HEK293 (cell line): ENCODE results near the gene ESRRA.

Experiments used
- CTCF ChIA-PET: fragments of 350-600 bp; formaldehyde crosslinking; extraction: SDS; loops from one replicate; lab custom pipeline; 2021; ENCODE audit warnings: antibody characterized with exemption; lab: Yijun Ruan, JAX
- POLR2A ChIA-PET: fragments of 300-600 bp; formaldehyde crosslinking; extraction: SDS; loops from one replicate; lab custom pipeline; 2020; ENCODE audit warnings: antibody characterized with exemption, inconsistent platforms; lab: Yijun Ruan, JAX
- H3K27ac ChIP-seq: fragments of 200-500 bp; sonication (Bioruptor generic); 2 replicates; pipeline ENCODE4 v1.5.1; 2014; ENCODE audit warnings: low read depth, low read length, control low read depth, inconsistent platforms; ENCODE audit errors: extremely low read depth
- H3K36me3 ChIP-seq, 2 experiments: fragments of 200-500 bp in 1 of 2; sonication (Bioruptor generic) in 1 of 2; 1 replicate in 1 of 2; 2 replicates in 1 of 2; pipeline ENCODE4 v1.5.1; 2014 to 2017; ENCODE audit warnings: inconsistent platforms in 2 of 2, low read length in 2 of 2; ENCODE audit not compliant: control insufficient read depth in 2 of 2, insufficient read depth in 1 of 2
- H3K4me1 ChIP-seq: fragments of 200-500 bp; sonication (Bioruptor generic); 2 replicates; pipeline ENCODE4 v1.5.1; 2014; ENCODE audit warnings: mild to moderate bottlenecking, low read length, inconsistent platforms; ENCODE audit not compliant: control insufficient read depth, insufficient read depth
- H3K4me3 ChIP-seq: 2 replicates; pipeline ENCODE4 v1.5.1; 2011; ENCODE audit warnings: low read depth, mild to moderate bottlenecking, control low read depth, low read length, moderate library complexity
- H3K9me3 ChIP-seq: fragments of 200-500 bp; sonication (Bioruptor generic); 2 replicates; pipeline ENCODE4 v1.5.1; 2014; ENCODE audit warnings: low read depth, low read length, inconsistent platforms; ENCODE audit not compliant: control insufficient read depth, insufficient read depth
- EGR2 ChIP-seq: fragments of 450-650 bp; formaldehyde crosslinking; IDR thresholded peaks from 2 replicates; pipeline ENCODE4 v1.5.1; 2016; ENCODE audit warnings: low read depth, missing biosample characterization, missing genetic modification characterization
- GLIS2 ChIP-seq: fragments of 450-650 bp; formaldehyde crosslinking; IDR thresholded peaks from 2 replicates; pipeline ENCODE4 v1.5.1; 2016; ENCODE audit warnings: missing biosample characterization, missing genetic modification characterization
- PRDM1 ChIP-seq: fragments of 450-650 bp; formaldehyde crosslinking; IDR thresholded peaks from 2 replicates; pipeline ENCODE4; 2016; ENCODE audit warnings: missing biosample characterization, missing genetic modification characterization
- REPIN1 ChIP-seq: fragments of 450-650 bp; formaldehyde crosslinking; IDR thresholded peaks from 2 replicates; pipeline ENCODE4 v1.5.1; 2017; ENCODE audit warnings: missing biosample characterization, missing genetic modification characterization, low read depth
- ZBTB17 ChIP-seq: fragments of 450-650 bp; formaldehyde crosslinking; IDR thresholded peaks from 2 replicates; pipeline ENCODE4 v1.5.1; 2016; ENCODE audit warnings: missing biosample characterization, missing genetic modification characterization
- ZIC2 ChIP-seq: fragments of 450-650 bp; formaldehyde crosslinking; IDR thresholded peaks from 2 replicates; pipeline ENCODE4 v1.5.1; 2016; ENCODE audit warnings: missing biosample characterization, missing genetic modification characterization
- ZNF133 ChIP-seq: fragments of 450-650 bp; formaldehyde crosslinking; IDR thresholded peaks from 2 replicates; pipeline ENCODE4 v1.5.1; 2016; ENCODE audit warnings: missing biosample characterization, missing genetic modification characterization
- ZNF223 ChIP-seq: fragments of 450-650 bp; formaldehyde crosslinking; IDR thresholded peaks from 2 replicates; pipeline ENCODE4 v1.5.1; 2016; ENCODE audit warnings: missing biosample characterization, missing genetic modification characterization
- ZNF23 ChIP-seq: fragments of 450-650 bp; formaldehyde crosslinking; IDR thresholded peaks from 2 replicates; pipeline ENCODE4 v1.5.1; 2016; ENCODE audit warnings: missing biosample characterization, missing genetic modification characterization, borderline replicate concordance
- ZNF561 ChIP-seq: fragments of 450-650 bp; IDR thresholded peaks from 2 replicates; pipeline ENCODE4 v1.5.1; 2018; ENCODE audit warnings: missing biosample characterization, missing genetic modification characterization, borderline replicate concordance
- TF ChIP-seq, protein P1 (sequence below): fragments of 450-650 bp; formaldehyde crosslinking; IDR thresholded peaks from 2 replicates; pipeline ENCODE4 v1.5.1; 2016; ENCODE audit warnings: missing biosample characterization, missing genetic modification characterization, borderline replicate concordance
- TF ChIP-seq, protein P2 (sequence below): IDR thresholded peaks from 2 replicates; pipeline ENCODE4 v1.6.1; 2011; ENCODE audit warnings: mild to moderate bottlenecking, low read depth, low read length, borderline replicate concordance
- TF ChIP-seq, protein P3 (sequence below): fragments of 450-650 bp; formaldehyde crosslinking; IDR thresholded peaks from 2 replicates; pipeline ENCODE4 v1.5.1; 2016; ENCODE audit warnings: missing biosample characterization, missing genetic modification characterization
- TF ChIP-seq, protein P4 (sequence below): fragments of 450-650 bp; formaldehyde crosslinking; IDR thresholded peaks from 2 replicates; pipeline ENCODE4 v1.5.1; 2017; ENCODE audit warnings: missing biosample characterization, mild to moderate bottlenecking, missing genetic modification characterization, moderate library complexity
- TF ChIP-seq, protein P5 (sequence below): fragments of 450-650 bp; formaldehyde crosslinking; IDR thresholded peaks from 2 replicates; pipeline ENCODE4 v1.5.1; 2016; ENCODE audit warnings: missing biosample characterization, missing genetic modification characterization

The ESRRA gene

DNA sequence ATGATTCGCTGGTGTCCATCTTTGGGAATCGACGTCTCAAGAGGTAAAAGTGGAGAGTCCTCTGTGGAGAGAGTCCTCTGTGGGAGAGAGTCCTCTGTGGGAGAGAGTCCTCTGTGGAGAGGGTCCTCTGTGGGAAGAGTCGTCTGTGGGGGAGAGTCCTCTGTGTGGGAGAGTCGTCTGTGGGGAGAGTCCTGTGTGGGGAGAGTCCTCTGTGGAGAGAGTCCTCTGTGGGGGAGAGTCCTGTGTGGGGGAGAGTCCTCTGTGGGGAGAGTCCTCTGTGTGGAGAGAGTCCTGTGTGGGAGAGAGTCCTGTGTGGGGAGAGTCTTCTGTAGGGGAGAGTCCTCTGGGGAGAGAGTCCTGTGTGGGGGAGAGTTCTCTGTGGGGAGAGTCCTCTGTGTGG lies 15.7 kb downstream of the ESRRA start (continued):
- TF ChIP-seq, protein P1, sequence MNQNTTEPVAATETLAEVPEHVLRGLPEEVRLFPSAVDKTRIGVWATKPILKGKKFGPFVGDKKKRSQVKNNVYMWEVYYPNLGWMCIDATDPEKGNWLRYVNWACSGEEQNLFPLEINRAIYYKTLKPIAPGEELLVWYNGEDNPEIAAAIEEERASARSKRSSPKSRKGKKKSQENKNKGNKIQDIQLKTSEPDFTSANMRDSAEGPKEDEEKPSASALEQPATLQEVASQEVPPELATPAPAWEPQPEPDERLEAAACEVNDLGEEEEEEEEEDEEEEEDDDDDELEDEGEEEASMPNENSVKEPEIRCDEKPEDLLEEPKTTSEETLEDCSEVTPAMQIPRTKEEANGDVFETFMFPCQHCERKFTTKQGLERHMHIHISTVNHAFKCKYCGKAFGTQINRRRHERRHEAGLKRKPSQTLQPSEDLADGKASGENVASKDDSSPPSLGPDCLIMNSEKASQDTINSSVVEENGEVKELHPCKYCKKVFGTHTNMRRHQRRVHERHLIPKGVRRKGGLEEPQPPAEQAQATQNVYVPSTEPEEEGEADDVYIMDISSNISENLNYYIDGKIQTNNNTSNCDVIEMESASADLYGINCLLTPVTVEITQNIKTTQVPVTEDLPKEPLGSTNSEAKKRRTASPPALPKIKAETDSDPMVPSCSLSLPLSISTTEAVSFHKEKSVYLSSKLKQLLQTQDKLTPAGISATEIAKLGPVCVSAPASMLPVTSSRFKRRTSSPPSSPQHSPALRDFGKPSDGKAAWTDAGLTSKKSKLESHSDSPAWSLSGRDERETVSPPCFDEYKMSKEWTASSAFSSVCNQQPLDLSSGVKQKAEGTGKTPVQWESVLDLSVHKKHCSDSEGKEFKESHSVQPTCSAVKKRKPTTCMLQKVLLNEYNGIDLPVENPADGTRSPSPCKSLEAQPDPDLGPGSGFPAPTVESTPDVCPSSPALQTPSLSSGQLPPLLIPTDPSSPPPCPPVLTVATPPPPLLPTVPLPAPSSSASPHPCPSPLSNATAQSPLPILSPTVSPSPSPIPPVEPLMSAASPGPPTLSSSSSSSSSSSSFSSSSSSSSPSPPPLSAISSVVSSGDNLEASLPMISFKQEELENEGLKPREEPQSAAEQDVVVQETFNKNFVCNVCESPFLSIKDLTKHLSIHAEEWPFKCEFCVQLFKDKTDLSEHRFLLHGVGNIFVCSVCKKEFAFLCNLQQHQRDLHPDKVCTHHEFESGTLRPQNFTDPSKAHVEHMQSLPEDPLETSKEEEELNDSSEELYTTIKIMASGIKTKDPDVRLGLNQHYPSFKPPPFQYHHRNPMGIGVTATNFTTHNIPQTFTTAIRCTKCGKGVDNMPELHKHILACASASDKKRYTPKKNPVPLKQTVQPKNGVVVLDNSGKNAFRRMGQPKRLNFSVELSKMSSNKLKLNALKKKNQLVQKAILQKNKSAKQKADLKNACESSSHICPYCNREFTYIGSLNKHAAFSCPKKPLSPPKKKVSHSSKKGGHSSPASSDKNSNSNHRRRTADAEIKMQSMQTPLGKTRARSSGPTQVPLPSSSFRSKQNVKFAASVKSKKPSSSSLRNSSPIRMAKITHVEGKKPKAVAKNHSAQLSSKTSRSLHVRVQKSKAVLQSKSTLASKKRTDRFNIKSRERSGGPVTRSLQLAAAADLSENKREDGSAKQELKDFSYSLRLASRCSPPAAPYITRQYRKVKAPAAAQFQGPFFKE (tag by site-specific recombination) = no peak
- TF ChIP-seq, protein P2, sequence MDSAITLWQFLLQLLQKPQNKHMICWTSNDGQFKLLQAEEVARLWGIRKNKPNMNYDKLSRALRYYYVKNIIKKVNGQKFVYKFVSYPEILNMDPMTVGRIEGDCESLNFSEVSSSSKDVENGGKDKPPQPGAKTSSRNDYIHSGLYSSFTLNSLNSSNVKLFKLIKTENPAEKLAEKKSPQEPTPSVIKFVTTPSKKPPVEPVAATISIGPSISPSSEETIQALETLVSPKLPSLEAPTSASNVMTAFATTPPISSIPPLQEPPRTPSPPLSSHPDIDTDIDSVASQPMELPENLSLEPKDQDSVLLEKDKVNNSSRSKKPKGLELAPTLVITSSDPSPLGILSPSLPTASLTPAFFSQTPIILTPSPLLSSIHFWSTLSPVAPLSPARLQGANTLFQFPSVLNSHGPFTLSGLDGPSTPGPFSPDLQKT = no peak
- peak; percentile 99 for TF ChIP-seq PRDM1
- TF ChIP-seq ZNF223 (tag by site-specific recombination) = no peak
- TF ChIP-seq, protein P3, sequence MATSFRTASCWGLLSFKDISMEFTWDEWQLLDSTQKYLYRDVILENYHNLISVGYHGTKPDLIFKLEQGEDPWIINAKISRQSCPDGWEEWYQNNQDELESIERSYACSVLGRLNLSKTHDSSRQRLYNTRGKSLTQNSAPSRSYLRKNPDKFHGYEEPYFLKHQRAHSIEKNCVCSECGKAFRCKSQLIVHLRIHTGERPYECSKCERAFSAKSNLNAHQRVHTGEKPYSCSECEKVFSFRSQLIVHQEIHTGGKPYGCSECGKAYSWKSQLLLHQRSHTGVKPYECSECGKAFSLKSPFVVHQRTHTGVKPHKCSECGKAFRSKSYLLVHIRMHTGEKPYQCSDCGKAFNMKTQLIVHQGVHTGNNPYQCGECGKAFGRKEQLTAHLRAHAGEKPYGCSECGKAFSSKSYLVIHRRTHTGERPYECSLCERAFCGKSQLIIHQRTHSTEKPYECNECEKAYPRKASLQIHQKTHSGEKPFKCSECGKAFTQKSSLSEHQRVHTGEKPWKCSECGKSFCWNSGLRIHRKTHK = no peak
- TF ChIP-seq ZNF133 (tag by site-specific recombination) = no peak
- TF ChIP-seq EGR2 (tag by site-specific recombination) = peak; percentile 42; the same call in 1 of the 2 replicates
- TF ChIP-seq ZNF23 (tag by site-specific recombination) = no peak

DNA sequence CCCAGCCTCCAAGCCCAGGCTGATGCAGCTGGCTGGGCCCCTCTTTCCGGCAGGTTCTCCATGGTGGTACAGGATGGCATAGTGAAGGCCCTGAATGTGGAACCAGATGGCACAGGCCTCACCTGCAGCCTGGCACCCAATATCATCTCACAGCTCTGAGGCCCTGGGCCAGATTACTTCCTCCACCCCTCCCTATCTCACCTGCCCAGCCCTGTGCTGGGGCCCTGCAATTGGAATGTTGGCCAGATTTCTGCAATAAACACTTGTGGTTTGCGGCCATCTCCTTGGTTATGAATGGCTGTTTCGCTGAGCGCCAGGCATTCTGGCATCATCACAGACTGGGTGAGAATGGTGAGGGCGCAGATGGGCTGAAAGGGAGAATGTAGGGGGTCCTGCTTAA lies 16.2 kb downstream of the ESRRA start:
- Histone ChIP-seq H3K4me1 (no peaks in the 10 kb centered on the region), H3K9me3 (no peaks in the 10 kb centered on the region), H3K36me3 (peaks cover 0 to 38% of the 10 kb centered on the region in 2 experiments; a peak in 1 of 3 replicates), H3K4me3 (no peak overlapping the region), H3K27ac (no peak overlapping the region)
- TF ChIP-seq, protein P4, sequence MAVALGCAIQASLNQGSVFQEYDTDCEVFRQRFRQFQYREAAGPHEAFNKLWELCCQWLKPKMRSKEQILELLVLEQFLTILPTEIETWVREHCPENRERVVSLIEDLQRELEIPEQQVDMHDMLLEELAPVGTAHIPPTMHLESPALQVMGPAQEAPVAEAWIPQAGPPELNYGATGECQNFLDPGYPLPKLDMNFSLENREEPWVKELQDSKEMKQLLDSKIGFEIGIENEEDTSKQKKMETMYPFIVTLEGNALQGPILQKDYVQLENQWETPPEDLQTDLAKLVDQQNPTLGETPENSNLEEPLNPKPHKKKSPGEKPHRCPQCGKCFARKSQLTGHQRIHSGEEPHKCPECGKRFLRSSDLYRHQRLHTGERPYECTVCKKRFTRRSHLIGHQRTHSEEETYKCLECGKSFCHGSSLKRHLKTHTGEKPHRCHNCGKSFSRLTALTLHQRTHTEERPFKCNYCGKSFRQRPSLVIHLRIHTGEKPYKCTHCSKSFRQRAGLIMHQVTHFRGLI (tag by site-specific recombination) = 0 out of 2 replicates have a peak, but pooled peaks have one; percentile 33
- TF ChIP-seq REPIN1 (tag by site-specific recombination) = no peak
- ChIA-PET POLR2A (interaction anchor here (1.0 kb wide), 1 partner anchor 12 kb away, joined by 6 read pairs; no protein-coding TSS in a partner anchor), CTCF (interaction anchor here (0.6 to 2.9 kb wide), 3 partner anchors 10 to 33 kb away, joined by 6 to 10 read pairs (median 6); no protein-coding TSS in a partner anchor)

DNA sequence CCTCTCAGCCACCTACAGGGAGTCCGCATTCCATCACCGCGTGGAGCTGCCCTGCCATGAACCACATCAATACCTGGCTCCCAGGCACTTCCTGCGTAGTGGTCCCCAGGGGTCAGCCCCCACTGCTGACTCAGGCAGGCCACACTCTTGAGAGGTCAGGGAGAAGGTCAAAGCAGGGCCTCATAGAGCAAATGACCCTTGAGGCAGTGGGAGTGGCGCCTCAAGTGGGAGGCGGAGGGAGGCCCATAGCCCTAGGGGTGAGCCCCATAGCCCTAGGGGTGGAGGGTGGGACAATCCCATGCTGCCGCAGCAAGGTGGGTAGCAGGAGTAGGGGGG lies 17.6 kb downstream of the ESRRA start:
- POLR2A ChIA-PET = no interaction called here
- H3K27ac ChIP-seq = no peak overlapping the region
- H3K4me1 ChIP-seq = no peaks in the 10 kb centered on the region

More for the DNA sequence above, 17.6 kb downstream of the ESRRA start:
- peaks cover 0 to 38% of the 10 kb centered on the region in 2 experiments; a peak in 1 of 3 replicates for H3K36me3 ChIP-seq
- CTCF ChIA-PET = interaction anchor here (0.6 to 2.9 kb wide), 6 partner anchors 9 to 78 kb away, joined by 3 to 10 read pairs (median 4); no protein-coding TSS in a partner anchor
- H3K9me3 ChIP-seq = no peaks in the 10 kb centered on the region
- TF ChIP-seq ZIC2 (tag by site-specific recombination) = peak; percentile 80
- no peak for TF ChIP-seq ZNF561 (tag by site-specific recombination)
- no peak for TF ChIP-seq ZBTB17 (tag by site-specific recombination)
- TF ChIP-seq GLIS2 = 0 out of 2 replicates have a peak, but pooled peaks have one; percentile 18
- TF ChIP-seq, protein P5, sequence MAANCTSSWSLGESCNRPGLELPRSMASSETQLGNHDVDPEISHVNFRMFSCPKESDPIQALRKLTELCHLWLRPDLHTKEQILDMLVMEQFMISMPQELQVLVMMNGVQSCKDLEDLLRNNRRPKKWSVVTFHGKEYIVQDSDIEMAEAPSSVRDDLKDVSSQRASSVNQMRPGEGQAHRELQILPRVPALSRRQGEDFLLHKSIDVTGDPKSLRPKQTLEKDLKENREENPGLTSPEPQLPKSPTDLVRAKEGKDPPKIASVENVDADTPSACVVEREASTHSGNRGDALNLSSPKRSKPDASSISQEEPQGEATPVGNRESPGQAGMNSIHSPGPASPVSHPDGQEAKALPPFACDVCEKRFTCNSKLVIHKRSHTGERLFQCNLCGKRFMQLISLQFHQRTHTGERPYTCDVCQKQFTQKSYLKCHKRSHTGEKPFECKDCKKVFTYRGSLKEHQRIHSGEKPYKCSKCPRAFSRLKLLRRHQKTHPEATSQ (tag by site-specific recombination) = no peak
- H3K4me3 ChIP-seq = no peak overlapping the region
